ENCODE results near the gene AVP. TPM values are rescaled to one million over a fixed set of nuclear protein-coding genes. Genes with fewer than 3 reads are reported as not detected.
A peak's percentile ranks its signal among the peaks of the same experiment; 100 is the strongest.
"Not testable (repeated sequence)": the region's sequence is repeated elsewhere in the genome, so short reads cannot be mapped to it uniquely, and the experiment has no call there.

Gene AVP, protein sequence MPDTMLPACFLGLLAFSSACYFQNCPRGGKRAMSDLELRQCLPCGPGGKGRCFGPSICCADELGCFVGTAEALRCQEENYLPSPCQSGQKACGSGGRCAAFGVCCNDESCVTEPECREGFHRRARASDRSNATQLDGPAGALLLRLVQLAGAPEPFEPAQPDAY
- not detected for total RNA-seq

DNA sequence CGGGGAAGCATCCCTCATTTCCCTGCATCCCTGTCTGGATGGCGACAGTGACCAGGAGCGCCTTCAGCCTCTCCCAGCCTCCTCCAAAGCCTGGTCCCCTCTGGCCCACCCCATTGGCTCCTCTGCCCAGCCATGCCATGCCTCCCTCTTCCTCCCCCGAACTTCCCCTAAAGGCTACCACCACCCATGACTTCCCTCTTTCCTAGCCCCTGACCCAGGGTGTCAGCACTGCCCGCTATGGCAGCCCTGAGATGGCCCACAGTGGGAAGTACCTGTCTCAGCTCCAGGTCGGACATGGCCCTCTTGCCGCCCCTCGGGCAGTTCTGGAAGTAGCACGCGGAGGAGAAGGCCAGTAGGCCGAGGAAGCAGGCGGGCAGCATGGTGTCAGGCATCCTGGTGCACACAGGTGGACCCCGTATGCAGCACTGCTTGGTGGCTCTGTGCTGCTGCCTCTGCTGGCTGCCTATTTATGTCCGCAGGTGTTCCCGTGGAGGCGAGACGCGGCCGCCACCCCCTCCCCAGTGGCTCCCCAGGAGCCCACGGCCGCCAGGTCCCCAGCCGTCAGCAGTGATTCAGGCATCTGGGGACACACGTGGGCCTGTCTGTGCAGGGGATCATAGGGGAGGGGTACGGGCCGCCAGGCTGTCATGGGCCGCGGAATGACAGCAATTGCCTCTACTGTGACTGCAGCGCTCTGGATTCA lies at the start of gene AVP:
TSS of gene AVP (minus strand) at position 442 of the 703 bp plus-strand sequence. CDS start at position 392, 50 bp downstream.
- no peak for DNase-seq (ENCODE audit: low spot score)

DNA sequence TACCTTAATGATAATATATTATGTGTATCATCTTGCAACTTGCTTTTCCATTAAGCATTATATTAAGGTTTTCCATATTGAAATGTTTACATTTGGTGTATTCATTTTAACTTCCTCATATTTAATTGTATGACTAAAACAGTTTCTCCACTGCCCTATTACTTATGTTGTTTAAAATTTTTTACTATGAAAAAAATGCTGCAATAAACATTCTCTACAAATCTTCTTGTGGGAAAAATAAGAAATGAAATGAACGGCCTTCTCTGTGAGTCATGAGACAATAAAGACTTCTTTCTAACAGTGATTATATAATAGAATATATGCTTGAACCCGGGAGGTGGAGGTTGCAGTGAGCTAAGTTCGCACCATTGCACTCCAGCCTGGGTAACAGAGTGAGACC lies 49.6 kb upstream of the AVP start:
- no peak for DNase-seq (ENCODE audit: low spot score)

DNA sequence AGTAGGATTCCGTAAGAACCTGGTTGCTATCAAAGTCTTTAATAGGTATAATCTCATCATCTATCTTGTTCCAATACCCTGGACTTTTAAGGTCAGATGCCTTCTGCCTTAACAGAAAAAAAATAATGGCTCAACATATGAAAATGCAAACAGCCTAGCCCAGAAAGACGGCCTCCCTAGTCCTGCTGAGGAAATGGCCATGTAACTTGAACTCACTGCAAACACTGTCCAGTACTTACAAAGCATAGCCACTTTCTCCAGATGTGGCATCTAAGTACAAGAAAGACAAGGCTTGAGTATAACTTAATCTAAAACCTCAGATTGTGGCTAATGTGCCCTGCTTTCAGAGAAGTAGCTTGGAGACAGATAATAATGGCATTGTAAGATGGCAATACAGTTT lies 48.6 kb upstream of the AVP start:
- DNase-seq (ENCODE audit: low spot score) = no peak

DNA sequence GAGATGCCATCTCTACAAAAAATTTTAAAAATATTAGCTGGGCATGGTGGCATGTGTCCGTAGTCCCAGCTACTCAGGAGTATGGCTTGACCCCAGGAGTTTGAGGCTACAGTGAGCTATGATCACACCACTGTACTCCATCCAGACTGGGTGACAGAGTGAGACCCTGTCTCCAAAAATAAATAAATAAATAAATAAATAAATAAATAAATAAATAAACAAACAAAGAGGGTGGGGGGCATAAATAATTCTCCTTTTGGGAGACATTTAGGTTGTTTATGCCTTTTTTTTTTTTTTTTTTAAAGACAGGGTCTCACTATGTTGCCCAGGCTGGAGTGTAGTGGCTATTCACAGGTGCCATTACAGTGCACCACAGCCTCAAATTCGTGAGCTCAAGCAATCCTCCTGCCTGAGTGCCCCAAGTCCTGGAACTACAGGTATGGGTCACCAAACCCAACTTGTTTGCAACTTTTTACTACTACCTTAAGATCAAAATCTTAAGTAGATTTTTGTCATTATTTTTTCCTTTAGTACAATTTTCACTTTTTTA lies 45.6 kb upstream of the AVP start:
- DNase-seq (ENCODE audit: low spot score) = no peak

DNA sequence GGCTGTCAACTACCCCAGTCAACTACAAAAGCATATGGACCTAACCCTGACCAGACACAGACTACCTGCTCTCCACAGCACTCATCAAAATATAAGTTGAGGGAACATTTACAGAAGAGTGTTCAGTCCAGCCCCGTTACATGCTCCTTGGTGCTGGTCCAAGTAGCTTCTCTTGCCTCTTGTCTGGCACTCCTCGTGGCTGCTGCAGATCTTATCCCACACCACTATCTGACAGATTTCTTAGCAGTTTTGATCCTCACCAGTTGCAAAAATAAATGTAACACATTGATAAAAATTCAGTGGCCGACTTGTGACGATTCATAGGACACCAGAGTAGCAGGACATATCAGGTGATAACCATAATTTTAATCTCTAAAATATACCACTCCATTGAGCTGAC lies 44.6 kb upstream of the AVP start:
- no peak for DNase-seq (ENCODE audit: low spot score)

DNA sequence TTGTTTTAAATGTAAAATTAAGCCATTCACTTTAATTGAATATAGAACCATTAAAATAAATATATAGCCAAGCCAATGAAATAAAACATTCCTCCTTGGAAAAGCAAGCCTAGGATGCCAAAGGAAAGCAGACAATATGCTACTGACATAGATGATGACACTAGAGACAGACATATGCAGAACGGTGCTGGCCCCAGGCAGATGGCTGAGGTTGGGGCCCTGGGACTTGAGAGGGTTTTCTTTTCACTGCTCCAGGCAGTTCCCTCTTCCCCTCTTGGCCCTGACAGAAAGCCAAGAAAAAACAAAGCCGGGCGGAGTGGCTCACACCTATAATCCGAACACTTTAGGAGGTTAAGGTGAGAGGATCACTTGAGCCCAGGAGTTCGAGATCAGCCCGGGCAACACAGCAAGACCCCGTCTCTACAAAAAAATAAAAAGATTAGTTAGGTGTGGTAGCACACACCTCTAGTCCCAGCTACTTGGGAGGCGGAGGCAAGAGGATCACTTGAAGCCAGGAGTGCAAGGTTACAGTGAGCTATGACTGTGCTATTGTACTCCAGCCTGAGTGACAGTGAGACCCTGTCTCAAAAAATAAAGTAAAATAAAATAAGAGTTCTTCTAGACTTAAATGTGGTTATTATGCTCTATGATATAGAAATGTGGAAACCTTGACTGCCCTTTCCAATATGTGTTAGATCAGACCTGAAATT lies 43.9 kb upstream of the AVP start:
- no peak for DNase-seq (ENCODE audit: low spot score)

DNA sequence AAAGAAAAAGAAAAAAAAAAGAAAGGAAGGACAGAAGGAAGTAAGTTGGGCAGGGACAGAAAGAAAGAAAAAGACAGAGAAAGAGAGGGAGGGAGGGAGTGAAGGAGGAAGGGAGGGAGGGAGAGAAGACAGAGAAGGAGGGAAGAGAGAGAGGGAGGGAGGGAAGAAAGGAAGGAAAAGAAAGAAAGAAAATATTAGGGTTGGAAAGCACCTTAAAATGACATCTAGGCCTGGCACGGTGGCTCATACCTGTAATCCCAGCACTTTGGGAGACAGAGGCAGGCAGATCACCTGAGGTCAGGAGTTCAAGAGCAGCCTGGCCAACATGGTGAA lies 42.0 kb upstream of the AVP start:
- no peak for DNase-seq (ENCODE audit: low spot score)

DNA sequence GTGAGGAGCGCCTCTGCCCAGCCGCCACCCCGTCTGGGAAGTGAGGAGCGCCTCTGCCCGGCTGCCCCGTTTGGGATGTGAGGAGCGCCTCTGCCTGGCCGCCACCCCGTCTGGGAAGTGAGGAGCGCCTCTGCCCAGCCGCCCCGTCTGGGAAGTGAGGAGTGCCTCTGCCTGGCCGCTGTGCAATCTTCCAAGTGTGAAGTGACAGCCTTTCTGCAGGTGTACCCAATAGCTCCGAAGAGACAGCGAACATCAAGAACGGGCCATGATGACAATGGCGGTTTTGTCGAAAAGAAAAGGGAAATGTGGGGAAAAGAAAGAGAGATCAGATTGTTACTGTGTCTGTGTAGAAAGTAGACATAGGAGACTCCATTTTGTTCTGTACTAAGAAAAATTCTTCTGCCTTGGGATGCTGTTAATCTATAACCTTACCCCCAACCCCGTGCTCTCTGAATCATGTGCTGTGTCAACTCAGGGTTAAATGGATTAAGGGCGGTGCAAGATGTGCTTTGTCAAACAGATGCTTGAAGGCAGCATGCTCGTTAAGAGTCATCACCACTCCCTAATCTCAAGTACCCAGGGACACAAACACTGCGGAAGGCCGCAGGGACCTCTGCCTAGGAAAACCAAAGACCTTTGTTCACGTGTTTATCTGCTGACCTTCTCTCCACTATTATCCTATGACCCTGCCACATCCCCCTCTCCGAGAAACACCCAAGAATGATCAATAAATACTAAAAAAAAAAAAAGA lies 41.4 kb upstream of the AVP start:
- DNase-seq (ENCODE audit: low spot score) = not testable (repeated sequence)

DNA sequence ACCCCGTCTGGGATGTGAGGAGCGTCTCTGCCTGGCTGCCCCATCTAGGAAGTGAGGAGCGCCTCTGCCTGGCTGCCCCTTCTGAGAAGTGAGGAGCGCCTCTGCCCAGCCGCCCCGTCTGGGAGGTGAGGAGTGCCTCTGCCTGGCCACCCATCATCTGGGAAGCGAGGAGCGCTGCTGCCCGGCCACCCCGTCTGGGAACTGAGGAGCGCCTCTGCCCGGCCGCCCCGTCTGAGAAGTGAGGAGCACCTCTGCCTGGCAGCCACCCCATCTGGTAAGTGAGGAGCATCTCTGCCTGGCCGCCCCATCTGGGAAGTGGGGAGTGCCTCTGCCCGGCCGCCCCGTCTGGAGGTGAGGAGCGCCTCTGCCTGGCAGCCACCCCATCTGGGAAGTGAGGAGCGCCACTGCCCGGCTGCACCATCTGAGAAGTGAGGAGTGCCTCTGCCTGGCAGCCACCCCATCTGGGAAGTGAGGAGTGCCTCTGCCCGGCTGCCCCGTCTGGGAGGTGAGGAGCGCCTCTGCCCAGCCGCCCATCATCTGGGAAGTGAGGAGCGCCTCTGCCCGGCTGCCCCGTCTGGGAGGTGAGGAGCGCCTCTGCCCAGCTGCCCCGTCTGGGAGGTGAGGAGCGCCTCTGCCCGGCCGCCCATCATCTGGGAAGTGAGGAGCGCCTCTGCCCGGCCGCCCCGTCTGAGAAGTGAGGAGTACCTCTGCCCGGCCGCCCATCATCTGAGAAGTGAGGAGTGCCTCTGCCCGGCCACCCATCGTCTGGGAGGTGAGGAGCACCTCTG lies 40.4 kb upstream of the AVP start:
- DNase-seq (ENCODE audit: low spot score) = not testable (repeated sequence)

DNA sequence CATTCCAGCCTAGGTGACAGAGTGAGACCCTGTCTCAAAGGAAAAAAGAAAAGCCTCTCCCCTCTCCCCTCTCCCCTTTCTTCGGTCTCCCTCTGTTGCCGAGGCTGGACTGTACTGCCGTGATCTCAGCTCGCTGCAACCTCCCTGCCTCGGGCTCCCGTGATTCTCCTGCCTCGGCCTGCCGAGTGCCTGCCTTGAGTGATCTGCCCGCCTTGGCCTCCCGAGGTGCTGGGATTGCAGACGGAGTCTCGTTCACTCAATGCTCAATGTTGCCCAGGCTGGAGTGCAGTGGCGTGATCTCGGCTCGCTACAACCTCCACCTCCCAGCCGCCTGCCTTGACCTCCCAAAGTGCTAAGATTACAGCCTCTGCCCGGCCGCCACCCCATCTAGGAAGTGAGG lies 39.6 kb upstream of the AVP start:
- DNase-seq (ENCODE audit: low spot score) = not testable (repeated sequence)

DNA sequence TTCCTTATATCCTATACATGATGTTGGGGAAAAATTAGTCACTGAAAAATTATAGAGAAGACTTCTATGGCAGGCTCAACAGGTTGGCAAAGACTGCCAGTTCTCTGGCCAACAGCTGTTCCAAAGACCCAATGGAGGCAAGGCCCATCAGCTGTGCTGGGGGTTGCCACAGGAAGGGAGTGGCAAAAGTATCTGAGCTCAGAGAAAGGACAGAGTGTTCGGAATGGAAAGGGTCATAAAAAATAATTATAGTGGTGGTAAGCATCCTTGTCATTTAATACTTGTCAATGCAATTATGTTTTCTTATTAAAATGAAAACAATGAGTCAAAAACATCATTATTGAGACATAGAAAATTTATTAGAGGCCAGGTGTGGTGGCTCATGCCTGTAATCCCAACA lies 39.0 kb upstream of the AVP start:
- no peak for DNase-seq (ENCODE audit: low spot score)

DNA sequence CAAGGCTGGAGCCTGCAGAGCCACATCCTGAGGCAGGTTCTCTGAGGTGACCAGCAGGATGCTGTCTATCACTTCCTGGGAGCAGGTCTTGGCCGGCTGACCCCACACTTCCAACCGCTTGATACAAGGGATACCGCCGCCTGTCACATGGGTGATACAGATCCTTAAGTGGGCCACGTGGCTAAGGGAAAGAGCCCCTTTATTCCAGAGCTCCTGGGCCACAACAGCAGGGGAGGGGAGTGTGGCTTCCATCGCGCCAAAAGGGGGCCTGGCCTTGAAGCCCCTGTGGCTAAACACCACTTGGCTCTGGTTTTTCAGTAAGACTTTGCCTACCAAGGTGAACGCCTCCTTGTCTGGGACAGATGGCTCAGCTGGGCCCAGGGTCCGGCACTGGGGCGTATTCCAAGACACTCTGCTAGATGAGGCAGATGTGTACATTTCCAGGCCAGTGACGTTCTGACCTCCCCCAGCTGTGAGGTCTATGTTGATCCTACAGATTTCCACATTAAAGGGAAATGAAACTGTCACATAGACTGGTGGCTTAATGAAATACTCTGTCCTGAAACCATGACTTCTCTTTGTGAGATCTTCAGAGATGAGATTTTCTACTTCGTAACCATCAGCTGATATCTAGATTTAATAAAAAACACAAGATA lies 37.6 kb upstream of the AVP start:
- DNase-seq (ENCODE audit: low spot score) = no peak

DNA sequence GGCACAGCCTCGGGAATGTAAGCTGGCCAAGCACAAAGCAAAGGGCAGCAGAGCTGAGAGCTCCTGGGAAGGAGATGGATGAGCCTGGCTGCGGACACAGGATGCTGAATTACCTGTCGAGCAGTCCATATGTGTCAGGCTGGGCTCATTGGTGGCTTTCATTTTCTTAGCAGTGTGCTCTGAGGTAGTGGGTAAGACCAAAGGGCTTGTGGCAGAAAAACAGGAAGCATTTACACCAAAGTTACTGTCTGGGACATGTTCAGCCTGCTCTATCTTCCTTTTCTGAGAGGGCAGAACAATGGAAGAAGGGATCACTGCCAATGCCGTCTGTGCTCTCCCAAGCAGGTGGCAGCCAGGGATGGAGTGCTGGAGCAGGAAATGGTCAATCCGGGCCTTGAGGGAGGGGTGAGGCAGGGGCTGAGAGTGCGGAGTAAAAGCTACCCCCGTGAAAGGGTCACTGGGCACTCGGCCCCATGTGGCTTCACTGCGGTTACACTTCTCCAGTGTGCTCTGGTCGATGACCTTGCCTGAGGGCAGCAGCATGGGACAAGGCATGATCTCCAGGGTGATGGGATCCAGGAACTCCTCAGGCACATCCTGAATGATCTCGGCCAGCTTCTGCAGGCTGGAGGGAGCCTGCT lies 36.9 kb upstream of the AVP start:
- no peak for DNase-seq (ENCODE audit: low spot score)

DNA sequence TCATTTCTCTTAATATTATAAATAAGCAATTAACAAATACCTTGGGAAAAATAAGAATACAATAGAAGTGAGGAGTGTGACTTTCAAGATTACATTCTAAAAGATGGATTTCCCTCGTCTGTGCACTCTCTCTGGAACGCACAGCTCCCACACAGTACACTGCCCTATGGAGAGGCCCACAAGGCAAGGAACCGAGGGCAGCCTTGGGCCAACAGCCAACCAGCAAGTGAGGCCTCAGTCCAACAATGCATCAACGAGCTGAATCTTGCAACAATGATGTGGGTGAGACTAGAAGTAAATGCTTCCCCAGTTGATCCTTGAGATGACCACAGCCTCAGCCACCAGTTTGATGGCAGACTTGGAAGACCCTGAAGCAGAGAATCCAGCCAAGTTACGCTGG lies 34.5 kb upstream of the AVP start:
- DNase-seq (ENCODE audit: low spot score) = no peak

DNA sequence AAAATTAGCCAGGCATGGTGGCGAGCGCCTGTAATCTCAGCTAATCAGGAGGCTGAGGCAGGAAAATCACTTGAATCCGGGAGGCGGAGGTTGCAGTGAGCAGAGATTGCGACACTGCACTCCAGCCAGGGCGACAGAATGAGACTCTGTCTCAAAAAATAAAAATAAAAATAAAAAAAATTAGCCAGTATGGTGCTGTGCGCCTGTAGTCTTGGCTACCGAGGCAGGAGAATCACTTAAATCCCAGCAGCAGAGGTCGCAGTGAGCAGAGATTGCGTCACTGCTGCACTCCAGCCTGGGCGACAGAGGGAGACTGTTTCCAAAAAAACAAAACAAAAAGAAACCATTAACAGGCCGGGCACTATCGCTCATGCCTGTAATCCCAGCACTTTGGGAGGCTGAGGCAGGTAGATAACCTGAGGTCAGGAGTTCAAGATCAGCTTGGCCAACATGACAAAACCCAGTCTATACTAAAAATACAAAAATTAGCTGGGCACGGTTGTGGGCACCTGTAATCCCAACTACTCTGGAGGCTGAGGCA lies 33.4 kb upstream of the AVP start:
- DNase-seq (ENCODE audit: low spot score) = peak; percentile 67

DNA sequence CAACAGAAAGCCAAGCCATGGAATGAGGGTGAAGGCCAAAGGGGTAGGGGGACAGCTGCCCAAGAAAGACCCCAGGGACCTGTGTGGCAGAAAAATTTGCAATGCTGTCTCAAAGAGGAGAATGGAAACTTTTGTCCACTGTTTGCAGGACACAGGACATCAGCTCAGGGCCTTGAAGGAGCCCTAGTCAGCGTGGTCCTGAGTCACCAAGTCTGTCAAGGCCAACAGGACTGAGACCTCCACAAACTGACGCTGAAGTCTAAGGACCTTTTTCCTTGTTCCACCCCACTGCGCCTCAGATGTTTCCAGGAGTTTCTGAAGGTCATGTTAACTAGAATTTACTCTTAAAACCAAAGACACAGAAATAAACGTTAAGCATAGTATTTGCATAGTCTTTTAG lies 31.8 kb upstream of the AVP start:
- DNase-seq (ENCODE audit: low spot score) = no peak

DNA sequence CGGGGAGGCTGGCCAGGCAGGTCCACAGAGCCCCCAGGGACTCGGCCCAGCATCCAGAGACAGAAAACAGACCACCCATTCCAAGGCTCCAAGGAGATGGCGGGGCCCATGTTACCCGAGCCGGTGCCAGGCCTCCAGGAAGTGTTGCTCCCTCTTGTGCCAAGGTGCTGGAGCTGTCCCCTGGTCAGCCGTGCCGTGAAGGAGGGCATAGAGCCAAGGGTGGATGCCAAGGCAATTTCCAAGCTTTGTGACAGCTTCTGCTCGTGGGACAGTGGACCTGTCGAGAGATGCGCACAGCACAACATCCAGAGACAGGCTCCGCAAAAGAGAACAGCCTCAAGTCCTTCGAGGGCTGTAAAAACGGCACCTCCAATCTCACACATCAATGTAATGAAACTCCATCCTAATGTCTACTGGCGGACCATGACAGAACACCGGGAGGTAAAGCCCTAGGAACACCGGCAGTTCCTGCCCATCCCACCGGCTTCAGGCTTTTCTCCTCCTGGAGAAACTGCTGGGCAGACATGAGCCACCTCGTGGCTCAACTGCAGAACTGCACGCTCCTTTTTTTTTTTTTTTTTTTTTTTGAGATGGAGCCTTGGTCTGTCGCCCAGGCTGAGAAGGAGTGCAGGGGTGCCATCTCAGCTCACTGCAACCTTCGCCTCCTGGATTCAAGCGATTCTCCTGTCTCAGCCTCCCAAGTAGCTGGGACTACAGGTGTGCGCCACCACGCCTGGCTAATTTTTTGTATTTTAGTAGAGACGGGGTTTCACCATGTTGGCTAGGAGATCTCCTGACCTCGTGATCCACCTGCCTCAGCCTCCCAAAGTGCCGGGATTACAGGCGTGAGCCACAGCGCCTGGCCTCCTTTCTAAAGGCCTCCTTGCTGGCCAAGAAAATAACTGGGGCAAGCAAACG lies 30.9 kb upstream of the AVP start:
- DNase-seq (ENCODE audit: low spot score) = no peak

DNA sequence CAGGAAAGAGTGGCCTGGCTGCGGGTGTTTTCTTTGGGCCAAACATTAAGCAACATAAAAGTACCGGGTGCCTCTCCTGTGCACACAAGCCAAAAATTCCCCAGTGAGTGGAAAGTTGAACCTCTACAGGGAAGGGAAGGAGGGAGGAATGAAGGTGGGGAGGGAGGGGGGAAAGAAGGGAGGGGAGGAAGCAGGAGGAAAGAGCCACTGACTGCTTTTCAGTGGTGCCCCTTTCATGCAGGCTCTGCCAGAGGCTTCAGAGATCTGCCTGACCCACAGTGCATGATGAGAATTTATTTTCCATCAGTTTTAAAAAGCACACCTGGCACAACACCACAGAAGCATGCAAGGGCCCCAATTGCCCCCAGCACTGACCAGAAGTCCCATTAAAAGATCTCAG lies 27.5 kb upstream of the AVP start:
- DNase-seq (ENCODE audit: low spot score) = no peak

DNA sequence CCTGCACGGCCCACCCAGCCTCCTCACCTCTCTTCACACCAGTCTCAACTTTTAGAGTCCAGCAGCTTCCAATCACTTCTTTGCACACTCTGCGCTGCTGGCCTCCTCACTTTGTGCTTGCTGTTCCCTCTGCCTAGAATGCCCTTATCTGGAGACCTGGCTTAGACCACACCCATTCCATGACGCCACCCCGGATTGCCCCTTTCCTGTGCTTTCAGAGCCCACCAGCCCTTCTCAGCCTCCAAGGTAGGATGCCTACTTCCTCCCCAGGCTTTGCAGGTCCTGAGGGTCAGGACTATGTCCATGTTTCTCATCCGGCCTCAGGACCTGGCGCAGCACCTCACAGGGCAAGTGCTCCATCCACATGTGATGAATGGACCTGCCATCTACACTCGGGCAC lies 27.0 kb upstream of the AVP start:
- DNase-seq (ENCODE audit: low spot score) = no peak

All from mucosa of gallbladder (tissue), 1 donor.